Measurements from ENCODE around the gene SV2B.

GRCh38 chr15:91110407-91110806 is 10.3 kb downstream of the SV2B start:
- TF ChIP-seq EP300 (IDR thresholded peaks at IDR 0.05) (no peak), CTCF (IDR thresholded peaks at IDR 0.05) (no peak), POLR2AphosphoS5 (IDR thresholded peaks at IDR 0.05) (no peak)

Data from upper lobe of left lung (tissue), 4 donors.